ENCODE measurements around the gene SLC25A52. TPM values are rescaled to one million over a fixed set of nuclear protein-coding genes. Genes with fewer than 3 reads are reported as not detected.
"Not testable (repeated sequence)": the region's sequence is repeated elsewhere in the genome, so short reads cannot be mapped to it uniquely, and the experiment has no call there.

SLC25A52 gene, protein sequence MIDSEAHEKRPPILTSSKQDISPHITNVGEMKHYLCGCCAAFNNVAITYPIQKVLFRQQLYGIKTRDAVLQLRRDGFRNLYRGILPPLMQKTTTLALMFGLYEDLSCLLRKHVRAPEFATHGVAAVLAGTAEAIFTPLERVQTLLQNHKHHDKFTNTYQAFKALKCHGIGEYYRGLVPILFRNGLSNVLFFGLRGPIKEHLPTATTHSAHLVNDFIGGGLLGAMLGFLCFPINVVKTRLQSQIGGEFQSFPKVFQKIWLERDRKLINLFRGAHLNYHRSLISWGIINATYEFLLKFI
- not detected in 2 replicates for total RNA-seq (2014; rRNA removed; shearing (Covaris generic))

GRCh38 chr18:31760695-31761094 is at the start of gene SLC25A52:
Gene SLC25A52, minus strand, starts transcription at chr18:31760880. Its CDS starts 219 bp downstream, at chr18:31760661.
- DNase-seq (ENCODE audit: low read depth) = no peak

DNA sequence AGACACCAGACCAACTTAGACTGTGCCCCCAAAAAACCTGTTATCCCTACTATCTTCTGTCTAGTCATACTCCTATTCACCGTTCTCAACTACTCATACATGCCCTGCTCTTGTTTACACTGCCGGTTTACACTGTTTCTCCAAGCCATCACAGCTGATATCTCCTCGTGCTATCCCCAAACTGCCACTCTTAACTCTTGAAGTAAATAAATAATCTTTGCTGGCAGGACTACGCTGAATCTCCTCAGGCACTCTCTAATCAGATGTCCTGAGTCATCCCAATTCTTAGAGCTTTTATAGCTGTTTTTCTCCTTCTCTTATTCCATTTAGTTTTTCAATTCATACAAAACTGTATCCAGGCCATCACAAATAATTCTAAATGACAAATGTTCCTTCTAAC is 48.4 kb upstream of the SLC25A52 start:
- not testable (repeated sequence) for DNase-seq (ENCODE audit: low read depth)

DNA sequence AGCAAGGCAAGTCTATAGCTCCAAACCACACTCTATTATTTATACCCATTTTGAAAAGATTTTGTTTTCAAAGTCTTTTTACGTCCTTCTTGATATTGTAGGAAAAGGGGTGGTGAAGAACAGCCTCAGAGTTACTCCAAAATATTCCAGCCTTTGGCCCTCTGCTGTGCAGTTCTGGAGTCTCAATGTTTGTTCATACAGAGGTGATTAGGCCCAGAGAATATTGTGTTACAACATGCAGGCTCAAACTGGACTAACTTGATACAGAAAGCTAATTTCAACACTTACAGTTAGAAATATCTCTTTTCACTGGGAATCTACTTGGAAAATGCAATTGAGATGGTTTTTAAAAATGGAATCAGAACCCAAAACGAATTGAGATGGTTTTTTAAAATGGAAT is 40.4 kb upstream of the SLC25A52 start:
- DNase-seq (ENCODE audit: low read depth) = no peak

- not testable (repeated sequence) for DNase-seq (ENCODE audit: low read depth)
These were observed 38.6 kb upstream of the SLC25A52 start for GRCh38 chr18:31799257-31799656.

- DNase-seq (ENCODE audit: low read depth) = no peak
These were observed 37.7 kb upstream of the SLC25A52 start for GRCh38 chr18:31798399-31798798.

GRCh38 chr18:31795747-31796146 is 35.1 kb upstream of the SLC25A52 start:
- DNase-seq (ENCODE audit: low read depth) = no peak

- no peak for DNase-seq (ENCODE audit: low read depth)
These were observed 32.9 kb upstream of the SLC25A52 start for GRCh38 chr18:31793531-31793930.

DNA sequence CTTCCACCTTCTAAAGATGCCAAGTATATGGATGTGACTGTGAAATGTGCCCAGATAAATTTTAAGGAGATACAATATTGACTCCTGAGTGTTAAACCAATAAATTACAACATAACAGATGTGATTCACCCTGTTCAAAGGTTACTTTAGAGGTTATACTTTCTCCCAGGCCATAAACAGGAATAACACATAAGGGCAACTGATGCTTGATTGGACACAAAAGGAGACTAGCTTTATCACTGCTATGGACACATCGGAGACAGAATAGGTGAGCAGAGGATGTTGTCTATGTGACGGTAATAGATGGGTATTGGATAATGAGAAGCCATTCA is 31.9 kb upstream of the SLC25A52 start:
- DNase-seq (ENCODE audit: low read depth) = no peak

DNA sequence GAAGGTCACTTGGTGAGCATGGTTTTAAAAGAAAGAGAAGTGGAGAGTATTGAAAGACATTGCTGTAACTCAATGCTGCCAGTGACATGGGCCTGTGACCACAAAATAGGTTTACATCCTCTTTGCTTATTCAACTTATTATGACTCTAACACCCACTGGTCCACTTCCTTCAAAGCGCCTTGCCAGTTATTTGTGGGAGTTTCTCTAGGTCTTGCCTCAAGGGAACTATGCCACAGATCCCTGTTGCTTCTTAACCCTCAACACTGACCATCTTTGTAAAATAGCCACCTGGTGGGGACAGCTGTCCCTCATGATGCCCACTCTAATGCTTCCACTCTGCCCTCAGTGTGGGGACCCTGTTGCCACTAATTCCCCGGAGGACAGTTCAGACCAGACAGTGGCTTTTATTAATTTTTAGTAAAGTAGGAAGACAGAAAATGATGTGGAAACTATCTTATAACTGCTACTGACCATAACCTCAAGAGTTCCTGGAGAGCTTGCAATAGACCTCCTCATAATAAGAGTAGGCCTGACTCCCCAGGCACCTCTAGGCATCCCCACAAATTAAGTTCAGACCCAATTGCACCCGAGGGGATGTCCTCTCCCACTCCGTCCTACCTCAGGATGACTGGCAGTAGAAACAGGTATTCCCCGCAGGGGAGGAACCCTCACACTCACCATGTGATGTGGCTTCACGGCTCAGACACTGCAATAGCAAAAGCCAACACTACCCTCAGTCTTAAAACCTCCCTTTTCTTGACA is 31.3 kb upstream of the SLC25A52 start:
- no peak for DNase-seq (ENCODE audit: low read depth)

DNA sequence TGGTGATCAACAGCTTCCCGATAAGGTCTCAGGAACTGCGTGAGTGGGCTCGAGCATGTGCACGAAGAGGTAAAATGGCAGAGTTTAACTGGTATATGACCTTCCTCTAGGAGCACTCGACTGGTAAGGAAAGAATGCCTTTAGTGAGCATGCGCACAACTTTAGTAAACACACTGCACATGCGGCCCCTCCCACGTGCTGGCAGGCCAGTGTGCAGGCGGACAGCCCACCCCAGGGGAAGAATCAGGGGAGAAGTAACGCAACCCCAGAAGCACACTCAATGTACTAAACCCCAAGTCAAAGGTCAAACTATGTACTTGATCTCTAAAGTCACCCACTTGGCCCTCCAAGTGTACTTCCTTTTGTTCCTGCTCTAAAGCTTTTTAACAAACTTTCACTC is 28.7 kb upstream of the SLC25A52 start:
- DNase-seq (ENCODE audit: low read depth) = no peak

DNA sequence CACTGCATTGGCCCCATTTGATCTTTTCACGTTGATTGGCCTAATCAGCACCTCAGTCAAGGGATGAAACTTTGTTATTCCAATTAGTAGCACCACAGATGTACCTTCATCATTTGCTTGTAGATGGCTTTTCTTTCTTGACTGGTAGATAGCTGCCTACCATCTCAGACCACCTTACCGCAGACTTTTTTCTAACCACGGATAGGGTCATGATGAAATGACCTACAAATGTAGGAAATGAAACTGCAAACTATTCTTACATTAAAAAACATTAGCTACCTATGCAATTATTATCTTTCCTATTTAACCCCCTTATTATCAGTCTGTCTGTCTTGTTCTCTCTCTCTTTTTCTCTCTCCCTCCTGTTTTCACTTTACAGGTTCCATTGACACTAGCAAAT is 22.4 kb upstream of the SLC25A52 start:
- no peak for DNase-seq (ENCODE audit: low read depth)

GRCh38 chr18:31778391-31778950 is 17.8 kb upstream of the SLC25A52 start:
- DNase-seq (ENCODE audit: low read depth) = no peak

- DNase-seq (ENCODE audit: low read depth) = no peak
These were observed 15.4 kb upstream of the SLC25A52 start for GRCh38 chr18:31776093-31776492.

- DNase-seq (ENCODE audit: low read depth) = no peak
These were observed 14.3 kb upstream of the SLC25A52 start for GRCh38 chr18:31774962-31775361.

DNA sequence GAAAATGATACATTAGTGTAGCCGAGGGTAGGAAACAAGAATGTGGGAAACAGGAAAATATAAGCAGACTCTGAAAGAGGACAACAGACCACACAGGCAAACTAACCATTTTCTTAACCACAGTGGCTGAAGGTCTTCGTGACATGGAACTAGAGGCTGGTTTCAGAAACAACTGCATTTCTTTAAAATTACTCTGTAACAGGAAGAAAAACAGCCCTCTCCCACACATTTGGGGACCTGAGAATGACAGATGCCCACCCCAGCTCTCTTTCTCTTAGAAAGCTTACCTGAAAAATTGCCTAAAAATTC is 13.8 kb upstream of the SLC25A52 start:
- no peak for DNase-seq (ENCODE audit: low read depth)

- DNase-seq (ENCODE audit: low read depth) = no peak
These were observed 13.2 kb upstream of the SLC25A52 start for GRCh38 chr18:31773774-31774476.

DNA sequence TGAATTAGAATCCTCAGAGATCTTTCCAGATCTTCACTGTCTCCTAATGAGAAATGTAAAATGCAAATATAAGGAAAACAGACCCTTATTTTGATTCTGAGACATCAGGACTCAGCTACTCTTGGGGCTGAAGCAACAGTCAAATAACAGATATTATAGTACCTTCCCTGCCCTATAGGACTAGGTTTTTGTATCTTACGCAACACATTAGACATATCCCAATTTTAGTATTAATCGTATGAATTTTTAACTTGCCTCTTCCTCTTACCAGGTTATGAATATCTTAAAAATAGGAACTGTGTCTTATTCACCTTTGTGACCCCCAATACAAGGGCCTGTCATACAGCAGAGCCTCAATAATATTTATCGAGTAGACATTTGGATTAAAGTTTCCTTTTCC is 12.0 kb upstream of the SLC25A52 start:
- no peak for DNase-seq (ENCODE audit: low read depth)

DNA sequence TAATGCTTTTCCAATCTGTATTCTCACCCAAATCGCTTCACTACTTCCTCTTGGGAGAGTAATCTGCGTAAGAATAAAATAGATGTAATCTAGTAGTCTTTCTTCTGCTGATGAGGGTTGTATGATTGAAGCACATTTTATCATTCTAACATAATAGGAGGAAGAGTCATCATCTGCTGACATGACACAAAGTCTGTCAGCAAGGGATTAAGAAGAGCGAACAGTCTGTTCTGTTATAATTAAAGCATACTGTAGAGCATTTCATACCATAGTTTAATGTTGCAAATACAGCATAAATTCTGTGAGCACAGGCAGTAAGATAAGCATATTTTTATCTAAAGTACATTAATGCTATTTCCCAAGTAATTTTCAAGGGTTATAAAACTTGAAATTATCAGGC is 10.4 kb downstream of the SLC25A52 start:
- no peak for DNase-seq (ENCODE audit: low read depth)

DNA sequence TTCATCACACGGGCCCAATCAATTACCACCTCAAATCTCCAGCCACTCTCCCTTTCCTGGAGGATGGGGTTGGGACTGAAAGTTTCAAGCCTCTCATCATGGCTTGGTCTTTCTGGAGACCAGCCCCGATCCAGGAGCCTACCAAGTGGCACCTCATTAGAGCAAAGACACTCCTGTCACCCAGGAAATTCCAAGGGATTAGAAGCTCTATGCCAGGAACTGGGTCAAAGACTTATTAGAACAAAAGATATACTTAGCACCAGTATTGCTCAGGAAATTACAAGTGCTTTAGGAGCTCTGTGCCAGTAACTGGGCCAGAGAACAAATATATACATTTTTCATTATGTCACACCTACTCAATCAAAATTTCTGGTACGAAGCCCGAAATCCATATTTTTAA is 14.3 kb downstream of the SLC25A52 start:
- DNase-seq (ENCODE audit: low read depth) = no peak

DNA sequence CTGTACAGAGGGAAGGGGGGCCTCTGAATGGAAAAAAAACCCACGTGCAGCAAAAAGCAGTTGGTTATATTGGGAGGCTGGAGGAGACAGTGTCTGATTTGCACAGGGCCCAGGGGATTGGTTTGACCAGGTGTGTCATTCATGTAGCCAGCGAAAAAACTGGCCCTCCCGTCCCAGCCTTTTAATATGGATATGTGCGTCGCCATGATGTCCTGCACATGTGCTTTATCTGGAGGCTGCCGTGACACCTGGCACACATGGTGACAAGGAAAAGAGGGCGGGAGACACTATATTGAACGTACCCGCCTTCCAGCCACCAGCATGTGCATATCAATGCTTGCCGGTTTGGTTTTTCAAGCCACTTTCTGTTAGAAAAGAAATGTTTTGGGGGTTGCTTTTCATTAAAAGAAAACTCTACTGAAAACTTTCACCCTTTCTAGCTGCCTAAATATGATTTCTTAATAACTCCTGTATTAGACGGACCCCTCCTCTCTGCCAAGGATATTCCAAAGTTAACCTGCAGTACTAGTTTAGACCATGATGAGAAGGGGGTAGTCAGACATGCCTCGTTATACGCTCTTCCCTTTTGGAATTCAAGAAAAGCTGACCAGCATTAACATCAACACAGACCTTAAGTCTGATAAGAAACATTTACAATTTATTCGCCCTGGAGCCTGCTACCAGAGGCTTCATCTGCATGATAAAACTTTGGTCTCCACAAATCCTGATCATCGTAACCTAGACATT is 16.2 kb downstream of the SLC25A52 start:
- DNase-seq (ENCODE audit: low read depth) = no peak

DNA sequence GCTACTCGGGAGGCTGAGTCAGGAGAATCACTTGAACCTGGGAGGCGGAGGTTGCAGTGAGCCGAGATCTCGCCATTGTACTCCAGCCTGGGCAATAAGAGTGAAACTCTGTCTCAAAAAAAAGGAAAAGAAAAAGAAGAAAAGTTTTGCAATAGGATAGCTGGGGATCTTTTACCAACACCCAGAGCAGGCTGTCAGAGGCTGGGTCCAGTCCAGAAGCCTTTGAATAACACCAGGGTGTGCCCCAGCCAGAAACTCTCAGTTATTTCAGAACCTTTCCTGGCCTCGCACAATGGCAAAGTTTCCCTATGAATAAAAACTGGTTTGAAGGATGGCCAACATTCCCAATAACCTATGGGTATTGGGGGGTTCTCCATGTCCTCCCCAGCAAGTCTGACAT is 17.1 kb downstream of the SLC25A52 start:
- not testable (repeated sequence) for DNase-seq (ENCODE audit: low read depth)
